GM23338 (cell line): ENCODE measurements around the gene IMPACT. TPM values are rescaled to one million over a fixed set of nuclear protein-coding genes. Genes with fewer than 3 reads are reported as not detected.

Experiments used
- ATAC-seq: fragments of 200-7000 bp; cut with Tn5 transposase; 3 replicates; pipeline ENCODE4 v1.9.1; 2020
- DNase-seq: peaks from one replicate; pipeline ENCODE4 v3.0.0-alpha.2; 2015; ENCODE audit warnings: low spot score
- H2AFZ ChIP-seq: fragments of 200-600 bp; sonication (generic); 2 replicates; pipeline ENCODE4 v1.8.0; 2016; ENCODE audit warnings: antibody characterized with exemption, mild to moderate bottlenecking, moderate library complexity
- H3F3A ChIP-seq: fragments of 200-600 bp; sonication (generic); replicated peaks from 2 replicates; pipeline ENCODE4 v1.8.0; 2017; ENCODE audit warnings: antibody characterized with exemption, mixed run types, low read depth
- H3K27ac ChIP-seq: fragments of 200-600 bp; sonication (generic); 2 replicates; pipeline ENCODE4 v1.6.1; 2016; ENCODE audit warnings: low read depth
- H3K27me3 ChIP-seq: fragments of 200-600 bp; sonication (generic); 2 replicates; pipeline ENCODE4 v1.8.0; 2016; ENCODE audit warnings: mild to moderate bottlenecking, mixed run types, moderate library complexity; ENCODE audit not compliant: insufficient read depth
- H3K36me3 ChIP-seq: fragments of 200-600 bp; sonication (generic); 2 replicates; pipeline ENCODE4 v1.8.0; 2016; ENCODE audit warnings: mild to moderate bottlenecking; ENCODE audit not compliant: insufficient read depth
- H3K4me1 ChIP-seq: fragments of 200-600 bp; sonication (generic); 2 replicates; pipeline ENCODE4 v1.8.0; 2016; ENCODE audit warnings: mild to moderate bottlenecking, moderate library complexity; ENCODE audit not compliant: insufficient read depth
- H3K4me2 ChIP-seq: fragments of 200-600 bp; sonication (generic); 2 replicates; pipeline ENCODE4 v1.7.1; 2017; ENCODE audit warnings: mixed run types
- H3K4me3 ChIP-seq: fragments of 200-600 bp; sonication (generic); 2 replicates; pipeline ENCODE4 v1.6.1; 2016; ENCODE audit warnings: mixed run types
- H3K79me2 ChIP-seq: fragments of 200-600 bp; sonication (generic); replicated peaks from 2 replicates; pipeline ENCODE4 v1.8.0; 2017; ENCODE audit warnings: mild to moderate bottlenecking; ENCODE audit not compliant: insufficient read depth
- H3K9me2 ChIP-seq: fragments of 200-600 bp; sonication (generic); 2 replicates; pipeline ENCODE4 v1.8.0; 2017; ENCODE audit not compliant: insufficient read depth
- H4K20me1 ChIP-seq: fragments of 200-600 bp; sonication (generic); replicated peaks from 2 replicates; pipeline ENCODE4 v1.8.0; 2017; ENCODE audit warnings: mild to moderate bottlenecking; ENCODE audit not compliant: insufficient read depth
- H3K27ac Mint-ChIP-seq: 2 replicates; pipeline ENCODE4 v1.8.0; 2020; ENCODE audit warnings: inconsistent platforms, mild to moderate bottlenecking, moderate library complexity, mixed read lengths
- H3K27me3 Mint-ChIP-seq: 3 replicates; pipeline ENCODE4 v1.8.0; 2022; ENCODE audit warnings: low read depth, mild to moderate bottlenecking, moderate library complexity, mixed read lengths, inconsistent platforms; ENCODE audit not compliant: insufficient read depth, poor library complexity
- H3K36me3 Mint-ChIP-seq: 3 replicates; pipeline ENCODE4 v1.8.0; 2021; ENCODE audit warnings: low read depth, mild to moderate bottlenecking, inconsistent platforms, moderate library complexity, mixed read lengths
- H3K4me1 Mint-ChIP-seq: 3 replicates; pipeline ENCODE4 v1.8.0; 2020; ENCODE audit warnings: mild to moderate bottlenecking, inconsistent platforms, mixed read lengths
- H3K4me3 Mint-ChIP-seq: 3 replicates; pipeline ENCODE4 v1.8.0; 2021; ENCODE audit warnings: moderate library complexity, mild to moderate bottlenecking, inconsistent platforms, mixed read lengths
- H3K9me3 Mint-ChIP-seq: 3 replicates; pipeline ENCODE4 v1.8.0; 2020; ENCODE audit warnings: moderate library complexity, mild to moderate bottlenecking, inconsistent platforms, mixed read lengths
- CREB1 ChIP-seq: fragments of 250-450 bp; sonication (Bioruptor Pico); IDR thresholded peaks from 2 replicates; pipeline ENCODE4 v1.5.0; 2020; ENCODE audit warnings: low read depth, mild to moderate bottlenecking, moderate library complexity
- CTCF ChIP-seq, 2 experiments: fragments of 200-600 bp in 1 of 2; sonication (generic) in 1 of 2; conservative IDR thresholded peaks; 2 replicates each; pipeline versions ENCODE4 v1.5.1 to v1.6.1; 2016 to 2017; ENCODE audit warnings: antibody characterized with exemption in 2 of 2, low read depth in 2 of 2, mild to moderate bottlenecking in 2 of 2, moderate library complexity in 1 of 2
- ETS1 ChIP-seq: IDR thresholded peaks from 2 replicates; pipeline ENCODE4 v1.6.1; 2016; ENCODE audit warnings: antibody characterized with exemption
- EZH2 ChIP-seq: fragments of 200-600 bp; sonication (generic); IDR thresholded peaks from one replicate; pipeline ENCODE4 v1.8.0; 2017; ENCODE audit warnings: antibody characterized with exemption, mild to moderate bottlenecking, low read depth; ENCODE audit not compliant: unreplicated experiment
- EZH2phosphoT487 ChIP-seq: fragments of 200-600 bp; sonication (generic); IDR thresholded peaks from one replicate; pipeline ENCODE4 v1.8.1; 2018; ENCODE audit warnings: antibody characterized with exemption; ENCODE audit not compliant: unreplicated experiment
- JUNB ChIP-seq: IDR thresholded peaks from one replicate; pipeline ENCODE4 v1.6.1; 2016; ENCODE audit warnings: antibody characterized with exemption; ENCODE audit not compliant: unreplicated experiment
- NANOG ChIP-seq: IDR thresholded peaks from 2 replicates; pipeline ENCODE4 v1.6.1; 2016; ENCODE audit warnings: antibody characterized with exemption, borderline replicate concordance
- POLR2AphosphoS5 ChIP-seq: IDR thresholded peaks from 2 replicates; pipeline ENCODE4 v1.6.1; 2016; ENCODE audit warnings: antibody characterized with exemption, low read depth
- REST ChIP-seq: IDR thresholded peaks from one replicate; pipeline ENCODE4 v1.6.1; 2018; ENCODE audit warnings: antibody characterized with exemption; ENCODE audit not compliant: unreplicated experiment
- STAT1 ChIP-seq: IDR thresholded peaks from one replicate; pipeline ENCODE4 v1.6.1; 2016; ENCODE audit warnings: antibody characterized with exemption; ENCODE audit not compliant: unreplicated experiment
- ZNF114 ChIP-seq: fragments of 250-450 bp; sonication (Bioruptor Pico); IDR thresholded peaks from 2 replicates; pipeline ENCODE4 v1.5.0; 2020; ENCODE audit warnings: mild to moderate bottlenecking, moderate library complexity
- ZNF331 ChIP-seq: fragments of 250-450 bp; sonication (Bioruptor Pico); IDR thresholded peaks from 2 replicates; pipeline ENCODE4 v1.5.0; 2020; ENCODE audit warnings: low read depth, mild to moderate bottlenecking, moderate library complexity
- ZNF462 ChIP-seq: fragments of 250-450 bp; sonication (Bioruptor Pico); IDR thresholded peaks from 2 replicates; pipeline ENCODE4 v1.5.0; 2020; ENCODE audit warnings: mild to moderate bottlenecking, moderate library complexity
- polyA plus RNA-seq: library from polyadenylated mRNA; unstranded; fragments of >200 nt; fragmentation: Nextera tagmentation; extraction: Ambion mirVana; gene quantifications from 2 replicates; pipeline ENCODE4 v1.2.1, GENCODE V29; 2016
- total RNA-seq: library from RNA; depleted of rRNA; stranded (reverse); fragments of >200 nt; shearing (Covaris generic); gene quantifications from 2 replicates; pipeline ENCODE4 v1.2.3, GENCODE V29; 2014

The IMPACT gene
- total and polyA plus RNA-seq, 2 experiments from 2014 or later: 42.1 to 47.6 TPM

- Histone ChIP-seq H3F3A (no peaks in the 10 kb centered on the region), H3K4me3 (no peak overlapping the region), H3K36me3 (no peaks in the 10 kb centered on the region), H2AFZ (no peak overlapping the region), H4K20me1 (no peaks in the 10 kb centered on the region), H3K27ac (no peak overlapping the region), H3K9me2 (no peaks in the 10 kb centered on the region), H3K4me1 (peaks cover 8% of the 10 kb centered on the region; the same call in 1 of the 2 replicates), H3K79me2 (no peaks in the 10 kb centered on the region), H3K27me3 (no peaks in the 10 kb centered on the region), H3K4me2 (no peak overlapping the region)
- Mint-ChIP-seq H3K27ac (no peak overlapping the region), H3K36me3 (no peaks in the 10 kb centered on the region), H3K4me3 (no peak overlapping the region), H3K4me1 (peaks cover 6% of the 10 kb centered on the region; the same call in 2 of the 3 replicates), H3K9me3 (no peaks in the 10 kb centered on the region), H3K27me3 (peaks cover 2% of the 10 kb centered on the region)
- ATAC-seq (no peak), DNase-seq (no peak)
- no peak for TF ChIP-seq STAT1
- TF ChIP-seq EZH2: no peak
- no peak for TF ChIP-seq EZH2phosphoT487
- no peak for TF ChIP-seq ETS1
- no peak for TF ChIP-seq ZNF462 (CRISPR knock-in tag)
- TF ChIP-seq ZNF331 (CRISPR knock-in tag): no peak
- no peak for TF ChIP-seq CREB1
- no peak for TF ChIP-seq NANOG
- TF ChIP-seq CTCF (conservative IDR thresholded peaks at IDR 0.05; ENCODE audit: low read depth in 2 of 2): no peak
- TF ChIP-seq POLR2AphosphoS5: no peak
- no peak for TF ChIP-seq ZNF114 (CRISPR knock-in tag)
- no peak for TF ChIP-seq REST
- TF ChIP-seq JUNB: no peak
Observed at GRCh38 chr18:24494586-24494985, 68.1 kb downstream of the IMPACT start.
